Activated naive CD4-positive, alpha-beta T cell treated with anti-CD3 and anti-CD28 coated beads for 36 hours (primary cell): ENCODE results near the gene DIAPH1. TPM values are rescaled to one million over a fixed set of nuclear protein-coding genes. Genes with fewer than 3 reads are reported as not detected.

Experiments used
- CTCF ChIA-PET: fragments of 350-600 bp; sonication (Branson Sonifier 250); formaldehyde crosslinking; loops from one replicate; lab custom pipeline; 2021; ENCODE audit warnings: antibody characterized with exemption; lab: Charles Lee
- DNase-seq: peaks from one replicate; pipeline ENCODE4 v3.0.0-alpha.2; 2020
- H3K27ac Mint-ChIP-seq: one replicate; pipeline ENCODE4 v1.8.0; 2021; ENCODE audit warnings: mild to moderate bottlenecking, mixed read lengths
- H3K27me3 Mint-ChIP-seq: one replicate; pipeline ENCODE4 v1.8.0; 2021; ENCODE audit warnings: low read depth, mixed read lengths
- H3K36me3 Mint-ChIP-seq: one replicate; pipeline ENCODE4 v1.8.0; 2021; ENCODE audit warnings: low read depth, mixed read lengths
- H3K4me1 Mint-ChIP-seq: one replicate; pipeline ENCODE4 v1.8.0; 2021; ENCODE audit warnings: low read depth, mixed read lengths
- H3K4me3 Mint-ChIP-seq: one replicate; pipeline ENCODE4 v1.8.0; 2021; ENCODE audit warnings: mild to moderate bottlenecking, moderate library complexity, mixed read lengths
- H3K9me3 Mint-ChIP-seq: one replicate; pipeline ENCODE4 v1.8.0; 2021; ENCODE audit warnings: mixed read lengths
- intact Hi-C: fragments of 100-400 bp; cut with micrococcal nuclease; formaldehyde crosslinking; loops from one replicate; pipeline ENCODE4 v1.15.1; 2023
- total RNA-seq, 2 experiments: library from RNA; stranded (reverse); gene quantifications; one replicate each; pipeline ENCODE4 v1.2.3, GENCODE V29; 2021

The DIAPH1 gene
- total RNA-seq, 2 experiments from 2014 or later: 165 to 169 TPM

- peaks cover 55% of the 10 kb centered on the region for H3K4me1 Mint-ChIP-seq
- peak overlapping the region; percentile 93 for H3K4me3 Mint-ChIP-seq
- H3K9me3 Mint-ChIP-seq: no peaks in the 10 kb centered on the region
- intact Hi-C loops: loop anchor here (1.0 to 5.0 kb wide), 3 partner anchors 13 to 936 kb away; partner anchors contain the start of genes FCHSD1 and ZMAT2
- peak; percentile 69 for DNase-seq
- CTCF ChIA-PET: interaction anchor here (0.8 to 5.0 kb wide), 12 partner anchors 12 to 280 kb away, joined by 3 to 63 read pairs (median 6); partner anchors contain the start of genes DIAPH1, FCHSD1 and PCDH1
- H3K36me3 Mint-ChIP-seq: peaks cover 9% of the 10 kb centered on the region
- no peaks in the 10 kb centered on the region for H3K27me3 Mint-ChIP-seq
- H3K27ac Mint-ChIP-seq: peak overlapping the region; percentile 87
Measured at GRCh38 chr5:141637767-141638419, 19.1 kb upstream of the DIAPH1 start.

GRCh38 chr5:141637123-141637766 lies 18.4 kb upstream of the DIAPH1 start:
- peak; percentile 51 for DNase-seq
- Mint-ChIP-seq H3K4me1 (peaks cover 57% of the 10 kb centered on the region), H3K27me3 (no peaks in the 10 kb centered on the region), H3K27ac (peak overlapping the region; percentile 87), H3K9me3 (no peaks in the 10 kb centered on the region), H3K4me3 (peak overlapping the region; percentile 93), H3K36me3 (peaks cover 11% of the 10 kb centered on the region)
- CTCF ChIA-PET: interaction anchor here (0.7 to 5.0 kb wide), 15 partner anchors 11 to 281 kb away, joined by 3 to 63 read pairs (median 6); partner anchors contain the start of genes DIAPH1 and FCHSD1
- intact Hi-C loops: loop anchor here (2.0 to 5.0 kb wide), 2 partner anchors 124 to 935 kb away; partner anchors contain the start of gene ZMAT2

GRCh38 chr5:141636413-141637122 lies 17.8 kb upstream of the DIAPH1 start, which contains the start of the genes HDAC3 and RELL2:
TSS of gene HDAC3 (minus strand) at chr5:141636849. CDS start at chr5:141636790, 59 bp downstream.
TSS of gene RELL2 (plus strand) at chr5:141636997. CDS start at chr5:141638226, 1,229 bp downstream.
- Mint-ChIP-seq H3K27me3 (no peaks in the 10 kb centered on the region), H3K4me3 (peak within 1 kb of the TSS; percentile 93), H3K27ac (peak within 1 kb of the TSS; percentile 87), H3K36me3 (peaks cover 9% of the 10 kb centered on the region), H3K4me1 (peaks cover 51% of the 10 kb centered on the region), H3K9me3 (no peaks in the 10 kb centered on the region)
- intact Hi-C loops: loop anchor here (1.0 to 5.0 kb wide), 5 partner anchors 17 to 934 kb away; partner anchors contain the start of gene ZMAT2
- CTCF ChIA-PET: interaction anchor here (0.7 to 5.0 kb wide), 13 partner anchors 10 to 129 kb away, joined by 3 to 63 read pairs (median 8); partner anchors contain the start of genes DIAPH1 and FCHSD1
- peak; percentile 94 for DNase-seq

- peaks cover 46% of the 10 kb centered on the region for H3K4me1 Mint-ChIP-seq
- intact Hi-C loops: loop anchor here (1.0 to 5.0 kb wide), 5 partner anchors 17 to 934 kb away; partner anchors contain the start of gene ZMAT2
- CTCF ChIA-PET: interaction anchor here (0.8 to 5.0 kb wide), 6 partner anchors 13 to 72 kb away, joined by 5 to 63 read pairs (median 14); partner anchors contain the start of genes DIAPH1 and FCHSD1
- peaks cover 5% of the 10 kb centered on the region for H3K36me3 Mint-ChIP-seq
- H3K4me3 Mint-ChIP-seq: peak overlapping the region; percentile 93
- no peaks in the 10 kb centered on the region for H3K27me3 Mint-ChIP-seq
- no peaks in the 10 kb centered on the region for H3K9me3 Mint-ChIP-seq
- peak; percentile 35 for DNase-seq
- H3K27ac Mint-ChIP-seq: peak overlapping the region; percentile 76
Measured at GRCh38 chr5:141636106-141636412, 17.3 kb upstream of the DIAPH1 start.

- intact Hi-C loops: loop anchor here (1.0 to 5.0 kb wide), 5 partner anchors 16 to 933 kb away; partner anchors contain the start of gene ZMAT2
- Mint-ChIP-seq H3K9me3 (no peaks in the 10 kb centered on the region), H3K4me3 (peak overlapping the region; percentile 93), H3K27me3 (no peaks in the 10 kb centered on the region), H3K27ac (no peak overlapping the region), H3K4me1 (peaks cover 41% of the 10 kb centered on the region), H3K36me3 (peaks cover 3% of the 10 kb centered on the region)
- CTCF ChIA-PET: interaction anchor here (0.8 to 5.0 kb wide), 5 partner anchors 13 to 72 kb away, joined by 5 to 63 read pairs (median 14); partner anchors contain the start of gene DIAPH1
- no peak for DNase-seq
Measured at GRCh38 chr5:141635646-141636045, 16.8 kb upstream of the DIAPH1 start.

- no peak for DNase-seq
- peaks cover 40% of the 10 kb centered on the region for H3K4me1 Mint-ChIP-seq
- peaks cover 6% of the 10 kb centered on the region for H3K36me3 Mint-ChIP-seq
- CTCF ChIA-PET: interaction anchor here (1.4 to 4.3 kb wide), 4 partner anchors 12 to 71 kb away, joined by 8 to 23 read pairs (median 12); partner anchors contain the start of gene DIAPH1
- no peaks in the 10 kb centered on the region for H3K27me3 Mint-ChIP-seq
- H3K4me3 Mint-ChIP-seq: no peak overlapping the region
- intact Hi-C loops: loop anchor here (5.0 kb wide), 1 partner anchor 932 kb away; the partner anchor contains the start of gene ZMAT2
- no peak overlapping the region for H3K27ac Mint-ChIP-seq
- no peaks in the 10 kb centered on the region for H3K9me3 Mint-ChIP-seq
Measured at GRCh38 chr5:141634720-141635119, 15.9 kb upstream of the DIAPH1 start.

- H3K9me3 Mint-ChIP-seq: no peaks in the 10 kb centered on the region
- CTCF ChIA-PET: interaction anchor here (0.6 to 4.3 kb wide), 11 partner anchors 12 to 1141 kb away, joined by 3 to 23 read pairs (median 4); partner anchors contain the start of gene DIAPH1
- H3K27me3 Mint-ChIP-seq: no peaks in the 10 kb centered on the region
- H3K36me3 Mint-ChIP-seq: peaks cover 8% of the 10 kb centered on the region
- H3K4me3 Mint-ChIP-seq: no peak overlapping the region
- intact Hi-C loops: no loop called here
- no peak overlapping the region for H3K27ac Mint-ChIP-seq
- peaks cover 37% of the 10 kb centered on the region for H3K4me1 Mint-ChIP-seq
- no peak for DNase-seq
Measured at GRCh38 chr5:141633871-141634561, 15.2 kb upstream of the DIAPH1 start.

GRCh38 chr5:141632650-141633049 lies 13.8 kb upstream of the DIAPH1 start:
- CTCF ChIA-PET: interaction anchor here (1.0 to 4.3 kb wide), 6 partner anchors 13 to 69 kb away, joined by 4 to 23 read pairs (median 6); partner anchors contain the start of gene DIAPH1
- peaks cover 27% of the 10 kb centered on the region for H3K4me1 Mint-ChIP-seq
- no peak overlapping the region for H3K4me3 Mint-ChIP-seq
- intact Hi-C loops: no loop called here
- no peaks in the 10 kb centered on the region for H3K9me3 Mint-ChIP-seq
- DNase-seq: no peak
- peaks cover 14% of the 10 kb centered on the region for H3K36me3 Mint-ChIP-seq
- H3K27me3 Mint-ChIP-seq: no peaks in the 10 kb centered on the region
- no peak overlapping the region for H3K27ac Mint-ChIP-seq

GRCh38 chr5:141630570-141631140 lies 11.9 kb upstream of the DIAPH1 start:
- H3K36me3 Mint-ChIP-seq: peaks cover 18% of the 10 kb centered on the region

GRCh38 chr5:141628175-141628788 lies 9.5 kb upstream of the DIAPH1 start:
- no peak overlapping the region for H3K27ac Mint-ChIP-seq
- H3K9me3 Mint-ChIP-seq: no peaks in the 10 kb centered on the region
- intact Hi-C loops: no loop called here
- CTCF ChIA-PET: interaction anchor here (0.7 to 1.0 kb wide), 2 partner anchors 9 to 64 kb away, joined by 3 to 8 read pairs; no protein-coding TSS in a partner anchor
- H3K27me3 Mint-ChIP-seq: no peaks in the 10 kb centered on the region
- H3K36me3 Mint-ChIP-seq: peaks cover 24% of the 10 kb centered on the region
- peaks cover 10% of the 10 kb centered on the region for H3K4me1 Mint-ChIP-seq
- DNase-seq: no peak
- no peak overlapping the region for H3K4me3 Mint-ChIP-seq

More at GRCh38 chr5:141630570-141631140, 11.9 kb upstream of the DIAPH1 start:
- no peaks in the 10 kb centered on the region for H3K9me3 Mint-ChIP-seq
- H3K27me3 Mint-ChIP-seq: no peaks in the 10 kb centered on the region
- CTCF ChIA-PET: interaction anchor here (0.6 to 4.3 kb wide), 9 partner anchors 8 to 292 kb away, joined by 3 to 23 read pairs (median 4); partner anchors contain the start of gene DIAPH1
- no peak overlapping the region for H3K27ac Mint-ChIP-seq
- no peak overlapping the region for H3K4me3 Mint-ChIP-seq
- peaks cover 21% of the 10 kb centered on the region for H3K4me1 Mint-ChIP-seq
- intact Hi-C loops: no loop called here
- DNase-seq: no peak
